ENCODE measurements around the gene TATDN2. TPM values are rescaled to one million over a fixed set of nuclear protein-coding genes. Genes with fewer than 3 reads are reported as not detected.

The TATDN2 gene
- total and polyA plus RNA-seq, 9 of the 15 experiments (the other 6 are each of a cell fraction or from before 2014, with no cell fraction given), result 5.2 to 44.7 (median 25.8) TPM

DNA sequence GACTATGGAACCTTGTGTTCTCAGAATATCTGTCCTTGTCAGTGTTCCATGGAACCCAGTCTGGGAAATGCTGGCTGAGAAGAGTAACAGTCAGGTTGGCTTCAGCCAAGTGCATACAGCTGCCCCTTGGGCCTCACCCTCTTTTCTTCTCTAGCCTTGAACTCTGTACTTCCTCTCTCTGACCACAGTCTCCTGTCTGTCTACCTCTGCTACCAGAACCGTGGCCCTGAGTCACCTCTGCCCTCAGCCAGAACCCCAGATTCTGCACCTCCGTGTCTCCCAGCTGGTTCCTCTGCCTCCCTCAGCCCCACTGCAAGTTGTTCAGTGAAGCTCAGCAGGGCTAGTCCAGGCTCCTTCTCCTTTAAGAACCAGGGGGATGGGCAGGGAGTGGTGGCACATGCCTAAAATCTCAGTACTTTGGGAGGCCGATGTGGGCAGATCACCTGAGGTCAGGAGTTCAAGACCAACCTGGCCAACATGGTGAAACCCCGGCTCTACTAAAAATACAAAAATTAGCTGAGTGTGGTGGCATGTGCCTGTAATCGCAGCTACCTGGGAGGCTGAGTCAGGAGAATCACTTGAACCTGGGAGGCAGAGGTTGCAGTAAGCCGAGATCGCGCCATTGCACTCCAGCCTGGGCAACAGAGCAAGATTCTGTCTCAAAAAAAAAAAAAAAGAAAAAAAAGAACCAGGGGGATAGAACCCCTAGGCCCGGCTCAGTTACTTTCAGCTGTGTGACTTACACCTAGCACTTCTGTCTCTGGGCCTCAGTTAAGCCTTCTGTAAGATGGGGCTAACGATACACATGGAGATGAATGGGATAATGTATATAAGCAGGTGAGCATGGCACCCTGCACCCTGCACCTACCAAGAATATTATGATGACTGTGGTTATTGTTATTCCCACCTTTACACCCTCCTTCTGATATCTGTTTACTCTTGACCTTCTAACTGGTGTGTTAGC lies 24.3 kb upstream of the TATDN2 start:
- Histone ChIP-seq H3K4me1 (replicated peaks in 1 of 2; ENCODE audit: control insufficient read depth in 2 of 2, insufficient read depth in 2 of 2, low read length in 2 of 2) (peaks cover 0 to 3% of the 10 kb centered on the region in 2 experiments; a peak in 3 of 5 replicates), H3K4me2 (ENCODE audit: insufficient read depth, low read length) (no peak overlapping the region), H3K4me3 (no peak overlapping the region), H3K27me3 (ENCODE audit: control insufficient read depth in 2 of 2, insufficient read depth in 2 of 2, low read length in 2 of 2) (no peaks in the 10 kb centered on the region), H2AFZ (ENCODE audit: low read depth, low read length) (no peak overlapping the region), H3K9ac (ENCODE audit: insufficient read depth in 1 of 2, low read depth in 2 of 2, low read length in 2 of 2) (peak overlapping the region in 1 of 2 experiments; percentile 73; a peak in 1 of 4 replicates), H3K9me1 (ENCODE audit: control insufficient read depth, insufficient read depth, low read length) (no peaks in the 10 kb centered on the region), H4K20me1 (replicated peaks; ENCODE audit: control insufficient read depth, insufficient read depth, low read length) (no peaks in the 10 kb centered on the region), H3K36me3 (ENCODE audit: control insufficient read depth, insufficient read depth, low read length) (no peaks in the 10 kb centered on the region), H3K79me2 (ENCODE audit: control insufficient read depth, insufficient read depth, low read length) (no peaks in the 10 kb centered on the region), H3K9me3 (replicated peaks; ENCODE audit: control insufficient read depth, insufficient read depth, low read depth, low read length) (no peaks in the 10 kb centered on the region), H3K27ac (ENCODE audit: extremely low read depth, low read depth, low read length) (no peak overlapping the region)
- WGBS (ENCODE audit: insufficient coverage, low coverage, missing lambda C conversion rate), result 51% methylated on average over 7 of the region's 10 CpGs
- intact Hi-C loops (cut with micrococcal nuclease) (loop anchor here (2.0 to 10.0 kb wide), 2 partner anchors 59 to 289 kb away; partner anchors contain the start of genes CRELD1 and IRAK2), in situ Hi-C loops (cut with MboI) (no loop called here)
- DNase-seq (ENCODE audit: extremely low read depth in 1 of 4, low spot score in 3 of 4) (no peak), FAIRE-seq (no peak), ATAC-seq (no peak)
- ChIA-PET CTCF (ENCODE audit: low intra/inter-chr PET ratio) (interaction anchor here (0.6 to 1.5 kb wide), 4 partner anchors 60 to 872 kb away, joined by 3 to 4 read pairs (median 4); partner anchors contain the start of gene IRAK2), POLR2A (interaction anchor here (0.7 to 2.0 kb wide), 3 partner anchors 10 to 138 kb away, joined by 3 to 7 read pairs (median 3); no protein-coding TSS in a partner anchor)
- no TSS peak for BruUV-seq (replicated peaks)
- TF ChIP-seq, protein P1, sequence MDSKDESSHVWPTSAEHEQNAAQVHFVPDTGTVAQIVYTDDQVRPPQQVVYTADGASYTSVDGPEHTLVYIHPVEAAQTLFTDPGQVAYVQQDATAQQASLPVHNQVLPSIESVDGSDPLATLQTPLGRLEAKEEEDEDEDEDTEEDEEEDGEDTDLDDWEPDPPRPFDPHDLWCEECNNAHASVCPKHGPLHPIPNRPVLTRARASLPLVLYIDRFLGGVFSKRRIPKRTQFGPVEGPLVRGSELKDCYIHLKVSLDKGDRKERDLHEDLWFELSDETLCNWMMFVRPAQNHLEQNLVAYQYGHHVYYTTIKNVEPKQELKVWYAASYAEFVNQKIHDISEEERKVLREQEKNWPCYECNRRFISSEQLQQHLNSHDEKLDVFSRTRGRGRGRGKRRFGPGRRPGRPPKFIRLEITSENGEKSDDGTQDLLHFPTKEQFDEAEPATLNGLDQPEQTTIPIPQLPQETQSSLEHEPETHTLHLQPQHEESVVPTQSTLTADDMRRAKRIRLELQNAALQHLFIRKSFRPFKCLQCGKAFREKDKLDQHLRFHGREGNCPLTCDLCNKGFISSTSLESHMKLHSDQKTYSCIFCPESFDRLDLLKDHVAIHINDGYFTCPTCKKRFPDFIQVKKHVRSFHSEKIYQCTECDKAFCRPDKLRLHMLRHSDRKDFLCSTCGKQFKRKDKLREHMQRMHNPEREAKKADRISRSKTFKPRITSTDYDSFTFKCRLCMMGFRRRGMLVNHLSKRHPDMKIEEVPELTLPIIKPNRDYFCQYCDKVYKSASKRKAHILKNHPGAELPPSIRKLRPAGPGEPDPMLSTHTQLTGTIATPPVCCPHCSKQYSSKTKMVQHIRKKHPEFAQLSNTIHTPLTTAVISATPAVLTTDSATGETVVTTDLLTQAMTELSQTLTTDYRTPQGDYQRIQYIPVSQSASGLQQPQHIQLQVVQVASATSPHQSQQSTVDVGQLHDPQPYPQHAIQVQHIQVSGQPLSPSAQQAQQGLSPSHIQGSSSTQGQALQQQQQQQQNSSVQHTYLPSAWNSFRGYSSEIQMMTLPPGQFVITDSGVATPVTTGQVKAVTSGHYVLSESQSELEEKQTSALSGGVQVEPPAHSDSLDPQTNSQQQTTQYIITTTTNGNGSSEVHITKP (IDR thresholded peaks at IDR 0.05; ENCODE audit: partially characterized antibody), result no peak
- TF ChIP-seq GABPB2 (CRISPR knock-in tag; conservative IDR thresholded peaks at IDR 0.05) (no peak), TOE1 (IDR thresholded peaks at IDR 0.05; ENCODE audit: borderline replicate concordance) (no peak), TOE1 (CRISPR knock-in tag; IDR thresholded peaks at IDR 0.05; ENCODE audit: borderline replicate concordance, low read depth) (no peak), ZNF121 (CRISPR knock-in tag; conservative IDR thresholded peaks at IDR 0.05) (peak; percentile 61), RBM25 (IDR thresholded peaks at IDR 0.05; ENCODE audit: low read depth, low read length, severe bottlenecking) (peak; percentile 19), ZNF143 (CRISPR knock-in tag; IDR thresholded peaks at IDR 0.05) (no peak), SRSF1 (IDR thresholded peaks at IDR 0.05; ENCODE audit: low read depth, low read length) (no peak), SPI1 (IDR thresholded peaks at IDR 0.05; ENCODE audit: borderline replicate concordance, low read depth, low read length) (peak; percentile 45; the same call in 1 of the 2 replicates), SIX5 (IDR thresholded peaks at IDR 0.05; ENCODE audit: borderline replicate concordance in 1 of 2, insufficient read depth in 1 of 2, low read depth in 1 of 2, low read length in 2 of 2) (0 out of 4 replicates have a peak, but pooled peaks of 1 of the 2 experiments have one; percentile 15)
- TF ChIP-seq, protein P2, sequence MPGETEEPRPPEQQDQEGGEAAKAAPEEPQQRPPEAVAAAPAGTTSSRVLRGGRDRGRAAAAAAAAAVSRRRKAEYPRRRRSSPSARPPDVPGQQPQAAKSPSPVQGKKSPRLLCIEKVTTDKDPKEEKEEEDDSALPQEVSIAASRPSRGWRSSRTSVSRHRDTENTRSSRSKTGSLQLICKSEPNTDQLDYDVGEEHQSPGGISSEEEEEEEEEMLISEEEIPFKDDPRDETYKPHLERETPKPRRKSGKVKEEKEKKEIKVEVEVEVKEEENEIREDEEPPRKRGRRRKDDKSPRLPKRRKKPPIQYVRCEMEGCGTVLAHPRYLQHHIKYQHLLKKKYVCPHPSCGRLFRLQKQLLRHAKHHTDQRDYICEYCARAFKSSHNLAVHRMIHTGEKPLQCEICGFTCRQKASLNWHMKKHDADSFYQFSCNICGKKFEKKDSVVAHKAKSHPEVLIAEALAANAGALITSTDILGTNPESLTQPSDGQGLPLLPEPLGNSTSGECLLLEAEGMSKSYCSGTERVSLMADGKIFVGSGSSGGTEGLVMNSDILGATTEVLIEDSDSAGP (CRISPR knock-in tag; IDR thresholded peaks at IDR 0.05), result peak; percentile 79

Data from K562 (cell line).